GM23248 (cell line): ENCODE results near the gene ALDH7A1. TPM values are rescaled to one million over a fixed set of nuclear protein-coding genes. Genes with fewer than 3 reads are reported as not detected.

ENCODE experiments used
- DNase-seq: peaks from one replicate; pipeline ENCODE4 v3.0.0-alpha.2; 2015
- H2AFZ ChIP-seq: fragments of 200-600 bp; sonication (generic); 2 replicates; pipeline ENCODE4 v1.6.1; 2016; ENCODE audit warnings: antibody characterized with exemption
- H3F3A ChIP-seq: fragments of 200-600 bp; sonication (generic); 2 replicates; pipeline ENCODE4 v1.6.1; 2016; ENCODE audit warnings: mild to moderate bottlenecking, antibody characterized with exemption, mixed run types; ENCODE audit not compliant: insufficient read depth
- H3K27ac ChIP-seq: fragments of 200-600 bp; sonication (generic); 2 replicates; pipeline ENCODE4 v1.5.1; 2016; ENCODE audit warnings: mild to moderate bottlenecking
- H3K27me3 ChIP-seq: fragments of 200-600 bp; sonication (generic); replicated peaks from 2 replicates; pipeline ENCODE4 v1.6.1; 2016; ENCODE audit warnings: mild to moderate bottlenecking; ENCODE audit not compliant: insufficient read depth
- H3K36me3 ChIP-seq: fragments of 200-600 bp; sonication (generic); 2 replicates; pipeline ENCODE4 v1.6.1; 2016; ENCODE audit warnings: low read depth, mild to moderate bottlenecking
- H3K4me1 ChIP-seq: fragments of 200-600 bp; sonication (generic); 2 replicates; pipeline ENCODE4 v1.6.1; 2016; ENCODE audit warnings: mild to moderate bottlenecking; ENCODE audit not compliant: insufficient read depth
- H3K4me2 ChIP-seq: fragments of 200-600 bp; sonication (generic); one replicate; pipeline ENCODE4 v1.6.1; 2016; ENCODE audit warnings: mild to moderate bottlenecking; ENCODE audit not compliant: unreplicated experiment
- H3K4me3 ChIP-seq: fragments of 200-600 bp; sonication (generic); 2 replicates; pipeline ENCODE4 v1.5.1; 2016; ENCODE audit warnings: mild to moderate bottlenecking
- H3K79me2 ChIP-seq: fragments of 200-600 bp; sonication (generic); 2 replicates; pipeline ENCODE4 v1.6.1; 2016; ENCODE audit warnings: mild to moderate bottlenecking; ENCODE audit not compliant: insufficient read depth
- H3K9ac ChIP-seq: fragments of 200-600 bp; sonication (generic); 2 replicates; pipeline ENCODE4 v1.6.1; 2016; ENCODE audit warnings: mild to moderate bottlenecking
- H3K9me2 ChIP-seq: fragments of 200-600 bp; sonication (generic); 2 replicates; pipeline ENCODE4 v1.6.1; 2016; ENCODE audit warnings: mixed run types, mild to moderate bottlenecking, moderate library complexity; ENCODE audit not compliant: insufficient read depth
- H3K9me3 ChIP-seq: fragments of 200-600 bp; sonication (generic); one replicate; pipeline ENCODE4 v1.6.1; 2017; ENCODE audit warnings: low read depth
- H4K20me1 ChIP-seq: fragments of 200-600 bp; sonication (generic); 2 replicates; pipeline ENCODE4 v1.6.0; 2016; ENCODE audit not compliant: insufficient read depth
- EZH2 ChIP-seq: fragments of 200-600 bp; sonication (generic); IDR thresholded peaks from 2 replicates; pipeline ENCODE4 v1.6.1; 2018; ENCODE audit warnings: antibody characterized with exemption, mild to moderate bottlenecking; ENCODE audit not compliant: insufficient read depth, poor library complexity, severe bottlenecking
- EZH2phosphoT487 ChIP-seq: fragments of 200-600 bp; sonication (generic); IDR thresholded peaks from 2 replicates; pipeline ENCODE4 v1.6.1; 2018; ENCODE audit warnings: antibody characterized with exemption, moderate library complexity, mild to moderate bottlenecking, low read depth; ENCODE audit not compliant: insufficient read depth
- WGBS, 2 experiments: methylation state at CpG; one replicate each; pipeline ENCODE4 v1.1.6; 2015 to 2017; ENCODE audit warnings: low lambda C conversion rate in 2 of 2, low coverage in 1 of 2; ENCODE audit errors: missing lambda C conversion rate in 2 of 2; 5-methylcytosine and 5-hydroxymethylcytosine counted together
- in situ Hi-C: fragments of 300-500 bp; cut with MboI; formaldehyde crosslinking; loops from 2 replicates; pipeline ENCODE4 v1.15.0; 2020
- polyA plus RNA-seq: library from polyadenylated mRNA; unstranded; fragments of >200 nt; fragmentation: Nextera tagmentation; extraction: Ambion mirVana; gene quantifications from 2 replicates; pipeline ENCODE4 v1.2.1, GENCODE V29; 2016
- total RNA-seq: library from RNA; depleted of rRNA; stranded (reverse); fragments of >200 nt; shearing (Covaris generic); gene quantifications from 2 replicates; pipeline ENCODE4 v1.2.3, GENCODE V29; 2014; rRNA removed

The ALDH7A1 gene
- total RNA-seq (41.3 and 45.8 TPM in 2 replicates), polyA plus RNA-seq (108 and 113 TPM in 2 replicates)

GRCh38 chr5:126594748-126595485 lies at the start of gene ALDH7A1:
ALDH7A1 (minus strand) TSS chr5:126595219; CDS start chr5:126595198, 21 bp downstream.
- H3K4me1 ChIP-seq: peaks cover 16% of the 10 kb centered on the region
- DNase-seq: peak; percentile 89
- H3F3A ChIP-seq: peaks cover 15% of the 10 kb centered on the region
- WGBS, 2 experiments: 1 to 2% methylated on average over 36 to 43 of the region's 44 CpGs
- no peaks in the 10 kb centered on the region for H4K20me1 ChIP-seq
- peaks cover 24% of the 10 kb centered on the region for H3K79me2 ChIP-seq
- peak within 1 kb of the TSS; percentile 93 for H2AFZ ChIP-seq
- no peaks in the 10 kb centered on the region for H3K36me3 ChIP-seq
- no peak for TF ChIP-seq EZH2phosphoT487
- no peak for TF ChIP-seq EZH2
- H3K4me3 ChIP-seq: peak within 1 kb of the TSS; percentile 85
- H3K27me3 ChIP-seq: no peaks in the 10 kb centered on the region
- peak within 1 kb of the TSS; percentile 87 for H3K4me2 ChIP-seq
- in situ Hi-C loops: no loop called here
- no peaks in the 10 kb centered on the region for H3K9me2 ChIP-seq
- H3K9me3 ChIP-seq: no peaks in the 10 kb centered on the region
- H3K9ac ChIP-seq: peak within 1 kb of the TSS; percentile 80
- peak within 1 kb of the TSS; percentile 72 for H3K27ac ChIP-seq

- Histone ChIP-seq H3K9me3 (peaks cover 3% of the 10 kb centered on the region), H3K4me1 (no peaks in the 10 kb centered on the region), H3K9me2 (no peaks in the 10 kb centered on the region), H3K4me3 (no peak overlapping the region), H2AFZ (no peak overlapping the region), H3K27ac (no peak overlapping the region), H3K4me2 (no peak overlapping the region), H3K79me2 (no peaks in the 10 kb centered on the region), H4K20me1 (no peaks in the 10 kb centered on the region), H3F3A (no peaks in the 10 kb centered on the region), H3K27me3 (no peaks in the 10 kb centered on the region), H3K36me3 (no peaks in the 10 kb centered on the region), H3K9ac (no peak overlapping the region)
- WGBS, 2 experiments: 62 to 70% methylated on average over 5 of the region's 5 CpGs
- DNase-seq: no peak
- TF ChIP-seq EZH2phosphoT487 (no peak), EZH2 (no peak)
- in situ Hi-C loops: no loop called here
These were observed 46.4 kb upstream of the ALDH7A1 start for GRCh38 chr5:126641387-126641786.

- Histone ChIP-seq H3K79me2 (no peaks in the 10 kb centered on the region), H3K4me1 (no peaks in the 10 kb centered on the region), H2AFZ (no peak overlapping the region), H3K9me3 (peaks cover 3% of the 10 kb centered on the region), H3K9ac (no peak overlapping the region), H3K9me2 (no peaks in the 10 kb centered on the region), H4K20me1 (no peaks in the 10 kb centered on the region), H3K4me3 (no peak overlapping the region), H3K27ac (no peak overlapping the region), H3F3A (no peaks in the 10 kb centered on the region), H3K36me3 (no peaks in the 10 kb centered on the region), H3K4me2 (no peak overlapping the region), H3K27me3 (no peaks in the 10 kb centered on the region)
- 94 to 100% methylated on average over 1 of the region's 1 CpG for WGBS, 2 experiments
- no peak for TF ChIP-seq EZH2
- TF ChIP-seq EZH2phosphoT487: no peak
- in situ Hi-C loops: no loop called here
- no peak for DNase-seq
These were observed 45.8 kb upstream of the ALDH7A1 start for GRCh38 chr5:126640866-126641265.

- in situ Hi-C loops: no loop called here
- no peak overlapping the region for H3K9ac ChIP-seq
- WGBS, 2 experiments: 94 to 100% methylated on average over 1 of the region's 1 CpG
- no peak overlapping the region for H3K27ac ChIP-seq
- H3K27me3 ChIP-seq: no peaks in the 10 kb centered on the region
- no peaks in the 10 kb centered on the region for H3K9me2 ChIP-seq
- no peak overlapping the region for H3K4me3 ChIP-seq
- H3K4me2 ChIP-seq: no peak overlapping the region
- H3K4me1 ChIP-seq: no peaks in the 10 kb centered on the region
- H3K9me3 ChIP-seq: no peaks in the 10 kb centered on the region
- DNase-seq: no peak
- H3F3A ChIP-seq: no peaks in the 10 kb centered on the region
- H4K20me1 ChIP-seq: no peaks in the 10 kb centered on the region
- no peaks in the 10 kb centered on the region for H3K36me3 ChIP-seq
- TF ChIP-seq EZH2phosphoT487 (no peak), EZH2 (no peak)
- H3K79me2 ChIP-seq: no peaks in the 10 kb centered on the region
- no peak overlapping the region for H2AFZ ChIP-seq
These were observed 41.9 kb upstream of the ALDH7A1 start for GRCh38 chr5:126636956-126637355.
